Upper lobe of left lung (tissue), 4 donors: ENCODE results near the gene CAPN2.

Experiments used
- CTCF ChIP-seq, 6 experiments: fragments of 450-650 bp in 4 of 6; fragments of 200-600 bp in 2 of 6; sonication (generic) in 2 of 6; IDR thresholded peaks; one replicate each; pipeline ENCODE4 v1.5.1; 2016 to 2019; ENCODE audit warnings: antibody characterized with exemption in 6 of 6
- POLR2A ChIP-seq, 4 donors: fragments of 450-650 bp; IDR thresholded peaks; one replicate each; pipeline ENCODE4 v1.5.1; 2016 to 2017; ENCODE audit warnings: antibody characterized with exemption in 4 of 4, mild to moderate bottlenecking in 2 of 4
- POLR2AphosphoS5 ChIP-seq, 2 donors: sonication (generic); formaldehyde crosslinking; IDR thresholded peaks; one replicate each; pipeline ENCODE4 v1.5.1; 2017; ENCODE audit warnings: antibody characterized with exemption in 2 of 2

- TF ChIP-seq POLR2A (IDR thresholded peaks at IDR 0.05): no peak
- no peak for TF ChIP-seq CTCF (IDR thresholded peaks at IDR 0.05)
- TF ChIP-seq POLR2AphosphoS5 (IDR thresholded peaks at IDR 0.05): no peak
These were observed 17.3 kb upstream of the CAPN2 start for GRCh38 chr1:223695014-223695548.
